ENCODE measurements around the gene TNRC18. TPM values are rescaled to one million over a fixed set of nuclear protein-coding genes. Genes with fewer than 3 reads are reported as not detected.
A peak's percentile ranks its signal among the peaks of the same experiment; 100 is the strongest.

Gene TNRC18
- total RNA-seq, 5 donors from 2014 or later (not counting 1 experiment from before 2014, with no cell fraction given): 58.8 to 71.0 (median 62.6) TPM

GRCh38 chr7:5345171-5345570, 78.5 kb downstream of the TNRC18 start:
- Mint-ChIP-seq H3K9me3 (peaks cover 6 to 16% (median 10%) of the 10 kb centered on the region in 3 donors), H3K27me3 (no peaks in the 10 kb centered on the region), H3K36me3 (peaks cover 51% of the 10 kb centered on the region), H3K27ac (no peak overlapping the region), H3K4me3 (no peak overlapping the region), H3K4me1 (peaks cover 0 to under 1% (median 0%) of the 10 kb centered on the region in 3 donors)
- H3K4me3 ChIP-seq (ENCODE audit: control insufficient read depth in 1 of 2, extremely low read depth in 1 of 2, low read length in 1 of 2): no peak overlapping the region
- POLR2A ChIA-PET: no interaction called here
- whole genome bisulfite sequencing (ENCODE audit: insufficient coverage): 92% methylated on average over 3 of the region's 13 CpGs
- H3K36me3 ChIP-seq (ENCODE audit: control insufficient read depth in 2 of 2, extremely low read depth in 1 of 2, insufficient read depth in 1 of 2, low read length in 1 of 2): peaks cover 20 to 55% of the 10 kb centered on the region in 2 donors
- no peak overlapping the region for H3K27ac ChIP-seq (ENCODE audit: low read length)
- H3K4me1 ChIP-seq (ENCODE audit: control insufficient read depth in 1 of 2, extremely low read depth in 1 of 2, insufficient read depth in 2 of 2, low read length in 2 of 2): no peaks in the 10 kb centered on the region
- no peak for DNase-seq
- peaks cover 4% of the 10 kb centered on the region for H3K9me3 ChIP-seq
- CTCF ChIA-PET: no interaction called here
- no peak for ATAC-seq (replicated peaks in 1 of 4)
- H3K27me3 ChIP-seq (replicated peaks in 1 of 2; ENCODE audit: control insufficient read depth in 2 of 2, extremely low read depth in 1 of 2, insufficient read depth in 2 of 2, low read length in 1 of 2): no peaks in the 10 kb centered on the region

- no peaks in the 10 kb centered on the region for H3K4me1 ChIP-seq (ENCODE audit: control insufficient read depth in 1 of 2, extremely low read depth in 1 of 2, insufficient read depth in 2 of 2, low read length in 2 of 2)
- Mint-ChIP-seq H3K9me3 (peaks cover 6 to 16% (median 10%) of the 10 kb centered on the region in 3 donors), H3K36me3 (peaks cover 54% of the 10 kb centered on the region), H3K4me1 (peaks cover 0 to 2% (median 0%) of the 10 kb centered on the region in 3 donors), H3K27me3 (no peaks in the 10 kb centered on the region), H3K4me3 (no peak overlapping the region), H3K27ac (no peak overlapping the region)
- H3K36me3 ChIP-seq (ENCODE audit: control insufficient read depth in 2 of 2, extremely low read depth in 1 of 2, insufficient read depth in 1 of 2, low read length in 1 of 2): peaks cover 27 to 57% of the 10 kb centered on the region in 2 donors
- POLR2A ChIA-PET: no interaction called here
- H3K27me3 ChIP-seq (replicated peaks in 1 of 2; ENCODE audit: control insufficient read depth in 2 of 2, extremely low read depth in 1 of 2, insufficient read depth in 2 of 2, low read length in 1 of 2): no peaks in the 10 kb centered on the region
- H3K4me3 ChIP-seq (ENCODE audit: control insufficient read depth in 1 of 2, extremely low read depth in 1 of 2, low read length in 1 of 2): peak overlapping the region in 1 of 2 donors; percentile 47
- no peak for ATAC-seq (replicated peaks in 1 of 4)
- peaks cover 4% of the 10 kb centered on the region for H3K9me3 ChIP-seq
- CTCF ChIA-PET: no interaction called here
- WGBS (ENCODE audit: insufficient coverage): 100% methylated on average over 4 of the region's 4 CpGs
- no peak for DNase-seq
- H3K27ac ChIP-seq (ENCODE audit: low read length): no peak overlapping the region
Measured at GRCh38 chr7:5344342-5344741, 79.3 kb downstream of the TNRC18 start.

- H3K27me3 ChIP-seq (replicated peaks in 1 of 2; ENCODE audit: control insufficient read depth in 2 of 2, extremely low read depth in 1 of 2, insufficient read depth in 2 of 2, low read length in 1 of 2): no peaks in the 10 kb centered on the region
- no peak for ATAC-seq (replicated peaks in 1 of 4)
- Mint-ChIP-seq H3K9me3 (peaks cover 6 to 16% (median 10%) of the 10 kb centered on the region in 3 donors), H3K27ac (no peak overlapping the region), H3K4me1 (peaks cover 0 to 2% (median 0%) of the 10 kb centered on the region in 3 donors), H3K4me3 (no peak overlapping the region), H3K27me3 (no peaks in the 10 kb centered on the region), H3K36me3 (peaks cover 53% of the 10 kb centered on the region)
- H3K36me3 ChIP-seq (ENCODE audit: control insufficient read depth in 2 of 2, extremely low read depth in 1 of 2, insufficient read depth in 1 of 2, low read length in 1 of 2): peaks cover 27 to 57% of the 10 kb centered on the region in 2 donors
- peaks cover 4% of the 10 kb centered on the region for H3K9me3 ChIP-seq
- no peaks in the 10 kb centered on the region for H3K4me1 ChIP-seq (ENCODE audit: control insufficient read depth in 1 of 2, extremely low read depth in 1 of 2, insufficient read depth in 2 of 2, low read length in 2 of 2)
- CTCF ChIA-PET: no interaction called here
- H3K4me3 ChIP-seq (ENCODE audit: control insufficient read depth in 1 of 2, extremely low read depth in 1 of 2, low read length in 1 of 2): peak overlapping the region in 1 of 2 donors; percentile 47
- 80% methylated on average over 1 of the region's 2 CpGs for WGBS (ENCODE audit: insufficient coverage)
- POLR2A ChIA-PET: no interaction called here
- H3K27ac ChIP-seq (ENCODE audit: low read length): no peak overlapping the region
- no peak for DNase-seq
Measured at GRCh38 chr7:5343884-5344283, 79.8 kb downstream of the TNRC18 start.

GRCh38 chr7:5342631-5343030, 81.0 kb downstream of the TNRC18 start:
- WGBS (ENCODE audit: insufficient coverage): 90% methylated on average over 2 of the region's 6 CpGs

GRCh38 chr7:5339955-5340354, 83.7 kb downstream of the TNRC18 start:
- Mint-ChIP-seq H3K4me1 (peaks cover 0 to 2% (median 0%) of the 10 kb centered on the region in 3 donors), H3K4me3 (no peak overlapping the region), H3K36me3 (peaks cover 69% of the 10 kb centered on the region), H3K27ac (no peak overlapping the region), H3K9me3 (peaks cover 6 to 35% (median 26%) of the 10 kb centered on the region in 3 donors), H3K27me3 (no peaks in the 10 kb centered on the region)
- H3K4me3 ChIP-seq (ENCODE audit: control insufficient read depth in 1 of 2, extremely low read depth in 1 of 2, low read length in 1 of 2): no peak overlapping the region
- POLR2A ChIA-PET: no interaction called here
- CTCF ChIA-PET: no interaction called here
- H3K27me3 ChIP-seq (replicated peaks in 1 of 2; ENCODE audit: control insufficient read depth in 2 of 2, extremely low read depth in 1 of 2, insufficient read depth in 2 of 2, low read length in 1 of 2): no peaks in the 10 kb centered on the region
- H3K4me1 ChIP-seq (ENCODE audit: control insufficient read depth in 1 of 2, extremely low read depth in 1 of 2, insufficient read depth in 2 of 2, low read length in 2 of 2): no peaks in the 10 kb centered on the region
- no peak for ATAC-seq (replicated peaks in 1 of 4)
- peaks cover 8% of the 10 kb centered on the region for H3K9me3 ChIP-seq
- H3K36me3 ChIP-seq (ENCODE audit: control insufficient read depth in 2 of 2, extremely low read depth in 1 of 2, insufficient read depth in 1 of 2, low read length in 1 of 2): peaks cover 28 to 50% of the 10 kb centered on the region in 2 donors
- DNase-seq: no peak
- WGBS (ENCODE audit: insufficient coverage): no CpG with 5 or more reads among the region's 2 CpGs
- no peak overlapping the region for H3K27ac ChIP-seq (ENCODE audit: low read length)

More at GRCh38 chr7:5342631-5343030, 81.0 kb downstream of the TNRC18 start:
- H3K36me3 ChIP-seq (ENCODE audit: control insufficient read depth in 2 of 2, extremely low read depth in 1 of 2, insufficient read depth in 1 of 2, low read length in 1 of 2): peaks cover 27 to 50% of the 10 kb centered on the region in 2 donors
- H3K27me3 ChIP-seq (replicated peaks in 1 of 2; ENCODE audit: control insufficient read depth in 2 of 2, extremely low read depth in 1 of 2, insufficient read depth in 2 of 2, low read length in 1 of 2): no peaks in the 10 kb centered on the region
- H3K36me3 Mint-ChIP-seq: peaks cover 55% of the 10 kb centered on the region
- H3K4me3 Mint-ChIP-seq: no peak overlapping the region
- peaks cover 6 to 16% (median 10%) of the 10 kb centered on the region in 3 donors for H3K9me3 Mint-ChIP-seq
- peak overlapping the region in 1 of 2 donors; percentile 15 for H3K4me3 ChIP-seq (ENCODE audit: control insufficient read depth in 1 of 2, extremely low read depth in 1 of 2, low read length in 1 of 2)
- H3K27ac Mint-ChIP-seq: no peak overlapping the region
- peaks cover 0 to 2% (median 0%) of the 10 kb centered on the region in 3 donors for H3K4me1 Mint-ChIP-seq
- H3K9me3 ChIP-seq: peaks cover 4% of the 10 kb centered on the region
- CTCF ChIA-PET: no interaction called here
- H3K4me1 ChIP-seq (ENCODE audit: control insufficient read depth in 1 of 2, extremely low read depth in 1 of 2, insufficient read depth in 2 of 2, low read length in 2 of 2): no peaks in the 10 kb centered on the region
- POLR2A ChIA-PET: no interaction called here
- H3K27ac ChIP-seq (ENCODE audit: low read length): no peak overlapping the region
- H3K27me3 Mint-ChIP-seq: no peaks in the 10 kb centered on the region
- DNase-seq (no peak), ATAC-seq (replicated peaks in 1 of 4) (no peak)

- ATAC-seq (replicated peaks in 1 of 4): no peak
Measured at GRCh38 chr7:5337047-5337446, 86.6 kb downstream of the TNRC18 start.

More at GRCh38 chr7:5337047-5337446, 86.6 kb downstream of the TNRC18 start:
- CTCF ChIA-PET: no interaction called here
- POLR2A ChIA-PET: no interaction called here
- no peaks in the 10 kb centered on the region for H3K27me3 ChIP-seq (replicated peaks in 1 of 2; ENCODE audit: control insufficient read depth in 2 of 2, extremely low read depth in 1 of 2, insufficient read depth in 2 of 2, low read length in 1 of 2)
- peaks cover 4% of the 10 kb centered on the region for H3K9me3 ChIP-seq
- Mint-ChIP-seq H3K27me3 (no peaks in the 10 kb centered on the region), H3K4me1 (peaks cover 6 to 14% (median 10%) of the 10 kb centered on the region in 3 donors), H3K9me3 (peaks cover 0 to 22% (median 16%) of the 10 kb centered on the region in 3 donors), H3K27ac (no peak overlapping the region), H3K4me3 (peak overlapping the region in 1 of 3 donors; percentile 3), H3K36me3 (peaks cover 50% of the 10 kb centered on the region)
- H3K4me1 ChIP-seq (ENCODE audit: control insufficient read depth in 1 of 2, extremely low read depth in 1 of 2, insufficient read depth in 2 of 2, low read length in 2 of 2): peaks cover under 1 to 15% of the 10 kb centered on the region in 2 experiments
- H3K36me3 ChIP-seq (ENCODE audit: control insufficient read depth in 2 of 2, extremely low read depth in 1 of 2, insufficient read depth in 1 of 2, low read length in 1 of 2): peaks cover 11 to 35% of the 10 kb centered on the region in 2 donors
- H3K27ac ChIP-seq (ENCODE audit: low read length): no peak overlapping the region
- no peak for DNase-seq
- no peak overlapping the region for H3K4me3 ChIP-seq (ENCODE audit: control insufficient read depth in 1 of 2, extremely low read depth in 1 of 2, low read length in 1 of 2)
- WGBS (ENCODE audit: insufficient coverage): 95% methylated on average over 7 of the region's 11 CpGs
